Measurements from ENCODE around the gene NR2F1-AS1. TPM values are rescaled to one million over a fixed set of nuclear protein-coding genes. Genes with fewer than 3 reads are reported as not detected.

Gene NR2F1-AS1
- total and polyA plus RNA-seq, 9 of the 15 experiments (the other 6 are each of a cell fraction or from before 2014, with no cell fraction given), result not detected

DNA sequence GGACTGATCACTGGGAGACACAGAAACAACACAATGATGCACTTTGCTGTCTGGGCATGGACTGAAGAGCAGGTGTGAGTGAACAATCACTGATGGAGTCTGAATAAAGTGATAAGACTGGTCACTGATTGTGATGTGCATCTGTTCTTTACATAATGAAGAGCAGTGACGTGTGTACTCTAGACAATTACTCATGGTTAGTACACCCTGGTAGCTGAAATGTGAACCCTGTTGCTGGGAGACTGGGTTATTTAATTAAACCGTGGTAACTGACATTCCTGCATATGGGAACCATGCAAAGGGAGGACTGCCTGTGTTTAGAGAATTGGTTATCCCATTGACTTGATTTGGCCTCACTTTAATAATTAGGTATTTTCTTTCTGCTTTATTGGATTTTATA, 202.9 kb downstream of the NR2F1-AS1 start:
- H4K20me1 ChIP-seq (replicated peaks; ENCODE audit: control insufficient read depth, insufficient read depth, low read length), result no peaks in the 10 kb centered on the region
- intact Hi-C loops (cut with micrococcal nuclease) (no loop called here), in situ Hi-C loops (cut with MboI) (no loop called here)
- no TSS peak for BruUV-seq (replicated peaks)
- H3K27me3 ChIP-seq (ENCODE audit: control insufficient read depth in 2 of 2, insufficient read depth in 2 of 2, low read length in 2 of 2), result no peaks in the 10 kb centered on the region
- no peak overlapping the region for H3K9ac ChIP-seq (ENCODE audit: insufficient read depth in 1 of 2, low read depth in 2 of 2, low read length in 2 of 2)
- DNase-seq (ENCODE audit: extremely low read depth in 1 of 4, low spot score in 3 of 4), result no peak
- 0% methylated on average over 2 of the region's 2 CpGs for WGBS (ENCODE audit: insufficient coverage, low coverage, missing lambda C conversion rate)
- H3K79me2 ChIP-seq (ENCODE audit: control insufficient read depth, insufficient read depth, low read length), result no peaks in the 10 kb centered on the region
- H3K9me1 ChIP-seq (ENCODE audit: control insufficient read depth, insufficient read depth, low read length), result no peaks in the 10 kb centered on the region
- no peak for ATAC-seq
- no peak overlapping the region for H3K4me3 ChIP-seq
- no peak for FAIRE-seq
- no peak overlapping the region for H2AFZ ChIP-seq (ENCODE audit: low read depth, low read length)
- H3K4me1 ChIP-seq (replicated peaks in 1 of 2; ENCODE audit: control insufficient read depth in 2 of 2, insufficient read depth in 2 of 2, low read length in 2 of 2), result no peaks in the 10 kb centered on the region
- no peak overlapping the region for H3K27ac ChIP-seq (ENCODE audit: extremely low read depth, low read depth, low read length)
- no peaks in the 10 kb centered on the region for H3K36me3 ChIP-seq (ENCODE audit: control insufficient read depth, insufficient read depth, low read length)
- CTCF ChIA-PET (ENCODE audit: low intra/inter-chr PET ratio), result no interaction called here
- H3K9me3 ChIP-seq (replicated peaks; ENCODE audit: control insufficient read depth, insufficient read depth, low read depth, low read length), result no peaks in the 10 kb centered on the region
- no peak overlapping the region for H3K4me2 ChIP-seq (ENCODE audit: insufficient read depth, low read length)
- POLR2A ChIA-PET, result no interaction called here
- TF ChIP-seq, protein P1, sequence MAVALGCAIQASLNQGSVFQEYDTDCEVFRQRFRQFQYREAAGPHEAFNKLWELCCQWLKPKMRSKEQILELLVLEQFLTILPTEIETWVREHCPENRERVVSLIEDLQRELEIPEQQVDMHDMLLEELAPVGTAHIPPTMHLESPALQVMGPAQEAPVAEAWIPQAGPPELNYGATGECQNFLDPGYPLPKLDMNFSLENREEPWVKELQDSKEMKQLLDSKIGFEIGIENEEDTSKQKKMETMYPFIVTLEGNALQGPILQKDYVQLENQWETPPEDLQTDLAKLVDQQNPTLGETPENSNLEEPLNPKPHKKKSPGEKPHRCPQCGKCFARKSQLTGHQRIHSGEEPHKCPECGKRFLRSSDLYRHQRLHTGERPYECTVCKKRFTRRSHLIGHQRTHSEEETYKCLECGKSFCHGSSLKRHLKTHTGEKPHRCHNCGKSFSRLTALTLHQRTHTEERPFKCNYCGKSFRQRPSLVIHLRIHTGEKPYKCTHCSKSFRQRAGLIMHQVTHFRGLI (CRISPR knock-in tag; IDR thresholded peaks at IDR 0.05), result no peak
- TF ChIP-seq PRPF4 (IDR thresholded peaks at IDR 0.05; ENCODE audit: insufficient read depth, low read depth, low read length, poor library complexity, severe bottlenecking), result no peak
- TF ChIP-seq, protein P2, sequence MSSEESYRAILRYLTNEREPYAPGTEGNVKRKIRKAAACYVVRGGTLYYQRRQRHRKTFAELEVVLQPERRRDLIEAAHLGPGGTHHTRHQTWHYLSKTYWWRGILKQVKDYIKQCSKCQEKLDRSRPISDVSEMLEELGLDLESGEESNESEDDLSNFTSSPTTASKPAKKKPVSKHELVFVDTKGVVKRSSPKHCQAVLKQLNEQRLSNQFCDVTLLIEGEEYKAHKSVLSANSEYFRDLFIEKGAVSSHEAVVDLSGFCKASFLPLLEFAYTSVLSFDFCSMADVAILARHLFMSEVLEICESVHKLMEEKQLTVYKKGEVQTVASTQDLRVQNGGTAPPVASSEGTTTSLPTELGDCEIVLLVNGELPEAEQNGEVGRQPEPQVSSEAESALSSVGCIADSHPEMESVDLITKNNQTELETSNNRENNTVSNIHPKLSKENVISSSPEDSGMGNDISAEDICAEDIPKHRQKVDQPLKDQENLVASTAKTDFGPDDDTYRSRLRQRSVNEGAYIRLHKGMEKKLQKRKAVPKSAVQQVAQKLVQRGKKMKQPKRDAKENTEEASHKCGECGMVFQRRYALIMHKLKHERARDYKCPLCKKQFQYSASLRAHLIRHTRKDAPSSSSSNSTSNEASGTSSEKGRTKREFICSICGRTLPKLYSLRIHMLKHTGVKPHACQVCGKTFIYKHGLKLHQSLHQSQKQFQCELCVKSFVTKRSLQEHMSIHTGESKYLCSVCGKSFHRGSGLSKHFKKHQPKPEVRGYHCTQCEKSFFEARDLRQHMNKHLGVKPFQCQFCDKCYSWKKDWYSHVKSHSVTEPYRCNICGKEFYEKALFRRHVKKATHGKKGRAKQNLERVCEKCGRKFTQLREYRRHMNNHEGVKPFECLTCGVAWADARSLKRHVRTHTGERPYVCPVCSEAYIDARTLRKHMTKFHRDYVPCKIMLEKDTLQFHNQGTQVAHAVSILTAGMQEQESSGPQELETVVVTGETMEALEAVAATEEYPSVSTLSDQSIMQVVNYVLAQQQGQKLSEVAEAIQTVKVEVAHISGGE (CRISPR knock-in tag; IDR thresholded peaks at IDR 0.05), result no peak
- TF ChIP-seq NR1H2 (CRISPR knock-in tag; IDR thresholded peaks at IDR 0.05), result no peak
- TF ChIP-seq, protein P3, sequence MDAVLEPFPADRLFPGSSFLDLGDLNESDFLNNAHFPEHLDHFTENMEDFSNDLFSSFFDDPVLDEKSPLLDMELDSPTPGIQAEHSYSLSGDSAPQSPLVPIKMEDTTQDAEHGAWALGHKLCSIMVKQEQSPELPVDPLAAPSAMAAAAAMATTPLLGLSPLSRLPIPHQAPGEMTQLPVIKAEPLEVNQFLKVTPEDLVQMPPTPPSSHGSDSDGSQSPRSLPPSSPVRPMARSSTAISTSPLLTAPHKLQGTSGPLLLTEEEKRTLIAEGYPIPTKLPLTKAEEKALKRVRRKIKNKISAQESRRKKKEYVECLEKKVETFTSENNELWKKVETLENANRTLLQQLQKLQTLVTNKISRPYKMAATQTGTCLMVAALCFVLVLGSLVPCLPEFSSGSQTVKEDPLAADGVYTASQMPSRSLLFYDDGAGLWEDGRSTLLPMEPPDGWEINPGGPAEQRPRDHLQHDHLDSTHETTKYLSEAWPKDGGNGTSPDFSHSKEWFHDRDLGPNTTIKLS (IDR thresholded peaks at IDR 0.05; ENCODE audit: borderline replicate concordance, low read depth), result no peak
- TF ChIP-seq, protein P4, sequence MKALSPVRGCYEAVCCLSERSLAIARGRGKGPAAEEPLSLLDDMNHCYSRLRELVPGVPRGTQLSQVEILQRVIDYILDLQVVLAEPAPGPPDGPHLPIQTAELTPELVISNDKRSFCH (CRISPR knock-in tag; IDR thresholded peaks at IDR 0.05), result no peak
- TF ChIP-seq, protein P4 (tag; IDR thresholded peaks at IDR 0.05), result no peak
- TF ChIP-seq ILK (tag; IDR thresholded peaks at IDR 0.05; ENCODE audit: borderline replicate concordance, low read depth), result no peak
- no peak for TF ChIP-seq ZNF830 (CRISPR knock-in tag; IDR thresholded peaks at IDR 0.05)
- no peak for TF ChIP-seq ETS2 (tag; IDR thresholded peaks at IDR 0.05; ENCODE audit: borderline replicate concordance, poor library complexity, severe bottlenecking)
- TF ChIP-seq PTRF (tag; IDR thresholded peaks at IDR 0.05), result no peak
- no peak for TF ChIP-seq ZNF384 (IDR thresholded peaks at IDR 0.05; ENCODE audit: low read depth, low read length)
- TF ChIP-seq DNMT1 (IDR thresholded peaks at IDR 0.05), result no peak
- no peak for TF ChIP-seq E2F3 (CRISPR knock-in tag; IDR thresholded peaks at IDR 0.05)
- no peak for TF ChIP-seq MEF2D (tag; conservative IDR thresholded peaks at IDR 0.05; ENCODE audit: low read depth)
- TF ChIP-seq, protein P5, sequence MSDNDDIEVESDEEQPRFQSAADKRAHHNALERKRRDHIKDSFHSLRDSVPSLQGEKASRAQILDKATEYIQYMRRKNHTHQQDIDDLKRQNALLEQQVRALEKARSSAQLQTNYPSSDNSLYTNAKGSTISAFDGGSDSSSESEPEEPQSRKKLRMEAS (CRISPR knock-in tag; IDR thresholded peaks at IDR 0.05), result no peak

Measured in K562 (cell line).